HFFc6 (cell line): Measurements from ENCODE around the gene CFAP141. TPM values are rescaled to one million over a fixed set of nuclear protein-coding genes. Genes with fewer than 3 reads are reported as not detected.

Experiments used
- DNase-seq: peaks from one replicate; pipeline ENCODE4 v3.0.0-alpha.2; 2018
- H3K27ac Mint-ChIP-seq: 2 replicates; pipeline ENCODE4 v1.8.0; 2020; ENCODE audit warnings: mild to moderate bottlenecking, mixed read lengths
- H3K27me3 Mint-ChIP-seq: 2 replicates; pipeline ENCODE4 v1.8.0; 2021; ENCODE audit warnings: mild to moderate bottlenecking, moderate library complexity, mixed read lengths; ENCODE audit not compliant: insufficient read depth
- H3K36me3 Mint-ChIP-seq: 2 replicates; pipeline ENCODE4 v1.8.0; 2021; ENCODE audit warnings: low read depth, mixed read lengths
- H3K4me1 Mint-ChIP-seq: 2 replicates; pipeline ENCODE4 v1.8.0; 2020; ENCODE audit warnings: low read depth, mixed read lengths
- H3K4me3 Mint-ChIP-seq: 2 replicates; pipeline ENCODE4 v1.8.0; 2020; ENCODE audit warnings: mild to moderate bottlenecking, moderate library complexity, mixed read lengths
- H3K9me3 Mint-ChIP-seq: 2 replicates; pipeline ENCODE4 v1.8.0; 2020; ENCODE audit warnings: mild to moderate bottlenecking, mixed read lengths
- CTCF ChIP-seq: fragments of 200-600 bp; sonication (generic); IDR thresholded peaks from 2 replicates; pipeline ENCODE4 v1.5.0; 2021; ENCODE audit warnings: antibody characterized with exemption, mild to moderate bottlenecking
- total RNA-seq, 6 experiments: library from RNA; stranded (reverse); fragmentation: NEBNext Ultra II Directional; extraction: Animal tissue kit (Norgen Biotek cat#: 25700); gene quantifications; 2 replicates in 1 of 6; 3 replicates in 5 of 6; pipeline ENCODE4 v1.2.3, GENCODE V29; 2021

The CFAP141 gene
- total RNA-seq, 6 experiments from 2014 or later: not detected

- H3K27ac Mint-ChIP-seq: peak within 1 kb of the TSS; percentile 98
- peaks cover 3% of the 10 kb centered on the region for H3K27me3 Mint-ChIP-seq
- peak within 1 kb of the TSS; percentile 96 for H3K4me3 Mint-ChIP-seq
- peaks cover 43% of the 10 kb centered on the region for H3K4me1 Mint-ChIP-seq
- H3K36me3 Mint-ChIP-seq: peaks cover 63% of the 10 kb centered on the region
- no peaks in the 10 kb centered on the region; the same call in 1 of the 2 replicates for H3K9me3 Mint-ChIP-seq
- peak; percentile 99 for DNase-seq
- no peak for TF ChIP-seq CTCF
These were observed 14.2 kb upstream of the CFAP141 start, which contains the start of gene UBAP2L for GRCh38 chr1:154220071-154220969. Gene UBAP2L (plus strand): TSS chr1:154220955. CDS start chr1:154225124, 4,169 bp downstream.

DNA sequence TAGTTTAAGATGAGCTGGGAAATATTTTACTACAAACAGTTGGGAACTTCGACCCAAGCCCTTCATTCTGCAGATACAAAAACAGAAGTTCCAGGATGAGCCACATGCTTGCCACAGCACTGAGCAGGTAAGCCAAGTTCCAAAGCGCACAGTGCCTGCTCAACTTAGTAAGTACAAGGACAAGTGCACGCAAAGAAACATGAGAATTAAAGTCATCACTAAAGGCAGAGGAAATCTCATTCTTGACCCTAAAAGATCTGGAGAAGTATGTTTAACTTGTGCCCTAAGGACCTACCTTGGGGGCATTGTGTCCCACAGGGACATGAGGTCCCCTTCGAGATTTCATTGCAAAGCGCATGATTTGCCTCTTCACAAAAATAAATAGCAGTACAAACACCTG is 13.4 kb upstream of the CFAP141 start:
- H3K9me3 Mint-ChIP-seq: no peaks in the 10 kb centered on the region; the same call in 1 of the 2 replicates
- peaks cover 3% of the 10 kb centered on the region for H3K27me3 Mint-ChIP-seq
- H3K27ac Mint-ChIP-seq: peak overlapping the region; percentile 98
- no peak for DNase-seq
- peaks cover 62% of the 10 kb centered on the region for H3K36me3 Mint-ChIP-seq
- peaks cover 42% of the 10 kb centered on the region for H3K4me1 Mint-ChIP-seq
- TF ChIP-seq CTCF: no peak
- peak overlapping the region; percentile 96 for H3K4me3 Mint-ChIP-seq

DNA sequence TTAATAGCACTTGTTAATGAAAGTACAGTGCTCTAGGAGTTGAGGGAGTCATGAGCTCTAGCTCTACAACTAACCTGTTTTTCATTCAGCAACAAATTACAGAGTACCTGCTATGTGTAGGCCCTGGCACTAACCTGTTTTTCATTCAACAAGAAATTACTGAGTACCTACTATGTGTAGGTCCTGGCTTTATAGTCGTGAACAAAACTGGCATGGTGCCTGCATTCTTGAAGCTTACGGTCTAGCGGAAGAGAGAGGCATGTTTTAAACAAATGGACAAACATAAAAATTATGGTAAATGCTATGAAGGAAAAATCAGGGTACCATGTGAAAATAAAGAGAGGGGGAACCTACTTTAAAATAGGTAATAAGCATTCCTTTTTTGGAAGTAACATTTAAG is 12.4 kb upstream of the CFAP141 start:
- Mint-ChIP-seq H3K9me3 (no peaks in the 10 kb centered on the region; the same call in 1 of the 2 replicates), H3K27me3 (peaks cover 3% of the 10 kb centered on the region), H3K27ac (peak overlapping the region; percentile 61), H3K36me3 (peaks cover 58% of the 10 kb centered on the region), H3K4me1 (peaks cover 41% of the 10 kb centered on the region), H3K4me3 (peak overlapping the region; percentile 96)
- TF ChIP-seq CTCF: no peak
- DNase-seq: no peak

DNA sequence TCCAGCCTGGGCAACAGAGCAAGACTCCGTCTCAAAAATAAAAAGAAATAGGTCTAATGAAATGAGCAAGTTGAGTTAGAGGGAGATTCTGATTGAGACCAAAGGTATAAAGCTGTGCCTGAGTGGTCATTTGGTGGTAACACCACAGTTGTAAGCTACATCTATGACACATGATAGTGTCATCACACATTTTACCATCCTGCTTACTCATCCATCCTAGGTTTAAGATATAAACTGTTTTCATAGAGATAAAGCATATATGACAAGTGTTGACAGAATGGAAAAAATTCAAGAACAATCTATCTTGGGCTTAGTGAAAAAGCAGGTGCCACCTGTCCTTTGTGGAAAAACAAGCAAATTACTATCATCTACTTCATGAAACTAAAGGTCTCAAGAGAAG is 7.1 kb upstream of the CFAP141 start:
- Mint-ChIP-seq H3K4me3 (no peak overlapping the region), H3K9me3 (no peaks in the 10 kb centered on the region), H3K27ac (peak overlapping the region; percentile 33), H3K4me1 (peaks cover 16% of the 10 kb centered on the region), H3K36me3 (peaks cover 40% of the 10 kb centered on the region), H3K27me3 (peaks cover 3% of the 10 kb centered on the region; the same call in 1 of the 2 replicates)
- peak; percentile 69 for DNase-seq
- TF ChIP-seq CTCF: no peak

DNA sequence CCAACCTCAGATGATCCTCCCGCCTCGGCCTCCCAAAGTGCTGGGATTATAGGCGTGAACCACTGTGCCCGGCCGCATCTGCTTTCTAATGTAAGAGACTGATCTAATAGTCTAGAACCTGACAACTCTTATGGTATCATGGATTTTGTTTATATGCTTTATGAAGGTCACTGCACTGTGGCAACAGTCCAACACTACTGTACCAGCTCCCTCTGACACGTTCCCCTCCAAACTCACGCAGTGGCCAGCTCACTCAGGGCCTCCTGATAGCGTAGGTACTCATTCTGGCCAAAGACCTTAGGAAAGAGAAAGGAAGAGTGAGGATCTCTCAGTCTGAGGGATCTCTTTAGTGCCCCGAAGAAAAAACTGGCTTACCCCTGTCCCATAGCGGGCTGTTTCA is 6.0 kb upstream of the CFAP141 start:
- Mint-ChIP-seq H3K9me3 (no peaks in the 10 kb centered on the region), H3K27me3 (peaks cover 3% of the 10 kb centered on the region), H3K4me1 (peaks cover 21% of the 10 kb centered on the region), H3K36me3 (peaks cover 34% of the 10 kb centered on the region), H3K27ac (no peak overlapping the region; the same call in 1 of the 2 replicates), H3K4me3 (no peak overlapping the region)
- DNase-seq: no peak
- no peak for TF ChIP-seq CTCF
